C4-2B (cell line): Measurements from ENCODE around the gene TMEM218.
"Not testable (repeated sequence)": the region's sequence is repeated elsewhere in the genome, so short reads cannot be mapped to it uniquely, and the experiment has no call there.

Experiments
- H3K27ac ChIP-seq: fragments of 450-650 bp; 2 replicates; pipeline ENCODE4 v1.5.1; 2017
- CTCF ChIP-seq: fragments of 450-650 bp; conservative IDR thresholded peaks from 2 replicates; pipeline ENCODE4 v1.5.1; 2017; ENCODE audit warnings: mild to moderate bottlenecking
- ZFX ChIP-seq: fragments of 450-650 bp; IDR thresholded peaks from 2 replicates; pipeline ENCODE4 v1.6.1; 2017

The TMEM218 gene

GRCh38 chr11:125100136-125100535 lies 11.3 kb downstream of the TMEM218 start:
- TF ChIP-seq ZFX (no peak), CTCF (no peak)
- H3K27ac ChIP-seq = no peak overlapping the region

- no peak overlapping the region for H3K27ac ChIP-seq
- no peak for TF ChIP-seq ZFX
- no peak for TF ChIP-seq CTCF
Observed at GRCh38 chr11:125094731-125095130, 16.7 kb downstream of the TMEM218 start.

- H3K27ac ChIP-seq = no peak overlapping the region
- TF ChIP-seq ZFX = no peak
- TF ChIP-seq CTCF = no peak
Observed at GRCh38 chr11:125093502-125093901, 17.9 kb downstream of the TMEM218 start.

GRCh38 chr11:125092669-125093068 lies 18.8 kb downstream of the TMEM218 start:
- no peak overlapping the region for H3K27ac ChIP-seq
- TF ChIP-seq ZFX (no peak), CTCF (no peak)

- TF ChIP-seq ZFX (no peak), CTCF (no peak)
- H3K27ac ChIP-seq = no peak overlapping the region
Observed at GRCh38 chr11:125091877-125092664, 19.4 kb downstream of the TMEM218 start.

GRCh38 chr11:125091247-125091876 lies 20.1 kb downstream of the TMEM218 start:
- no peak overlapping the region for H3K27ac ChIP-seq
- no peak for TF ChIP-seq ZFX
- peak; percentile 68 for TF ChIP-seq CTCF

GRCh38 chr11:125090816-125091215 lies 20.6 kb downstream of the TMEM218 start:
- TF ChIP-seq CTCF (no peak), ZFX (no peak)
- H3K27ac ChIP-seq = no peak overlapping the region

GRCh38 chr11:125090151-125090550 lies 21.3 kb downstream of the TMEM218 start:
- H3K27ac ChIP-seq = not testable (repeated sequence)

GRCh38 chr11:125089481-125089880 lies 21.9 kb downstream of the TMEM218 start:
- H3K27ac ChIP-seq = not testable (repeated sequence)
